H1 (cell line): ENCODE measurements around the gene CD28. TPM values are rescaled to one million over a fixed set of nuclear protein-coding genes. Genes with fewer than 3 reads are reported as not detected.

ENCODE experiments used
- CTCF ChIA-PET: fragments of 300-600 bp; sonication (Branson Sonifier 250); formaldehyde crosslinking; loops from one replicate; lab custom pipeline; 2021; ENCODE audit not compliant: partially characterized antibody; lab: Charles Lee
- POLR2A ChIA-PET: fragments of 300-600 bp; sonication (Branson Sonifier 250); formaldehyde crosslinking; loops from one replicate; lab custom pipeline; 2021; ENCODE audit warnings: inconsistent platforms; ENCODE audit not compliant: partially characterized antibody; lab: Charles Lee
- DNase-seq, 2 experiments: peaks; one replicate each; pipeline versions ENCODE4 v3.0.0 to v3.0.0-alpha.2; 2010 to 2022; ENCODE audit warnings: low spot score in 2 of 2, low read depth in 1 of 2, mixed read lengths in 1 of 2
- FAIRE-seq: peaks from 2 replicates; lab custom pipeline; 2011; peaks lifted over from hg19 to GRCh38; lab: Jason Lieb, UNC
- H2AFZ ChIP-seq: 2 replicates; pipeline ENCODE4 v1.8.1; 2012; ENCODE audit warnings: low read length, inconsistent platforms
- H2AK5ac ChIP-seq: 2 replicates; pipeline ENCODE4 v1.6.1; 2013; ENCODE audit warnings: low read depth, low read length
- H2BK120ac ChIP-seq: replicated peaks from 2 replicates; pipeline ENCODE3; 2013; ENCODE audit warnings: low read depth, low read length, inconsistent platforms
- H2BK12ac ChIP-seq: 2 replicates; pipeline ENCODE4 v1.6.1; 2013; ENCODE audit warnings: low read depth, low read length
- H2BK15ac ChIP-seq: 2 replicates; pipeline ENCODE4 v1.6.1; 2013; ENCODE audit warnings: low read length
- H2BK20ac ChIP-seq: 2 replicates; pipeline ENCODE4 v1.6.1; 2013; ENCODE audit warnings: low read length
- H2BK5ac ChIP-seq: 2 replicates; pipeline ENCODE4 v1.6.1; 2013; ENCODE audit warnings: low read depth, low read length
- H3K14ac ChIP-seq: 2 replicates; pipeline ENCODE4 v1.6.1; 2013; ENCODE audit warnings: inconsistent platforms; ENCODE audit not compliant: insufficient read length
- H3K18ac ChIP-seq: 2 replicates; pipeline ENCODE4 v1.6.1; 2013; ENCODE audit warnings: low read length; ENCODE audit errors: extremely low read depth
- H3K23ac ChIP-seq: 2 replicates; pipeline ENCODE4 v1.6.1; 2013; ENCODE audit warnings: inconsistent platforms; ENCODE audit not compliant: insufficient read length
- H3K23me2 ChIP-seq: 2 replicates; pipeline ENCODE4 v1.6.1; 2013; ENCODE audit warnings: low read depth, low read length
- H3K27ac ChIP-seq: 2 replicates; pipeline ENCODE4 v1.6.1; 2011; ENCODE audit warnings: low read depth, low read length, inconsistent platforms
- H3K27me3 ChIP-seq, 4 experiments: replicated peaks in 1 of 4; 1 replicate in 1 of 4; 2 replicates in 3 of 4; pipeline versions ENCODE4 v1.6.1 to v1.8.1; 2011 to 2013; ENCODE audit warnings: low read length in 3 of 4, mild to moderate bottlenecking in 3 of 4, inconsistent platforms in 2 of 4, mixed read lengths in 2 of 4, moderate library complexity in 1 of 4; ENCODE audit not compliant: control insufficient read depth in 3 of 4, insufficient read depth in 3 of 4; ENCODE audit errors: extremely low read depth in 1 of 4
- H3K36me3 ChIP-seq, 4 experiments: 2 replicates each; pipeline versions ENCODE4 v1.6.1 to v1.8.1; 2011 to 2013; ENCODE audit warnings: mild to moderate bottlenecking in 4 of 4, low read length in 3 of 4, moderate library complexity in 2 of 4, control low read depth in 1 of 4, inconsistent platforms in 1 of 4; ENCODE audit not compliant: insufficient read depth in 4 of 4, control insufficient read depth in 2 of 4
- H3K4ac ChIP-seq: replicated peaks from 2 replicates; pipeline ENCODE3; 2013; ENCODE audit warnings: low read length, low read depth, mixed read lengths, inconsistent platforms; ENCODE audit not compliant: insufficient read length
- H3K4me1 ChIP-seq, 4 experiments: replicated peaks in 1 of 4; 1 replicate in 1 of 4; 2 replicates in 3 of 4; pipeline versions ENCODE4 v1.6.1 to v1.8.1; 2011 to 2013; ENCODE audit warnings: low read length in 3 of 4, inconsistent platforms in 2 of 4, mixed read lengths in 1 of 4; ENCODE audit not compliant: insufficient read depth in 4 of 4, control insufficient read depth in 3 of 4
- H3K4me2 ChIP-seq, 2 experiments: 2 replicates each; pipeline versions ENCODE4 v1.6.1 to v1.8.1; 2011 to 2013; ENCODE audit warnings: low read depth in 2 of 2, low read length in 2 of 2, control low read depth in 1 of 2, inconsistent platforms in 1 of 2, mild to moderate bottlenecking in 1 of 2; ENCODE audit not compliant: insufficient read depth in 1 of 2
- H3K4me3 ChIP-seq, 4 experiments: fragments of 200-600, 300-600 bp in 1 of 4; sonication (generic), shearing (Covaris generic), sonication (Bioruptor Twin) in 1 of 4; 2 replicates each; pipeline versions ENCODE4 v1.5.1 to v1.8.1; 2011 to 2016; ENCODE audit warnings: low read length in 4 of 4, low read depth in 3 of 4, control low read depth in 2 of 4, inconsistent platforms in 2 of 4, mild to moderate bottlenecking in 2 of 4, mixed read lengths in 1 of 4, moderate library complexity in 1 of 4; ENCODE audit not compliant: insufficient read depth in 2 of 4; ENCODE audit errors: extremely low read depth in 1 of 4
- H3K56ac ChIP-seq: replicated peaks from 2 replicates; pipeline ENCODE3; 2013; ENCODE audit warnings: low read depth, mild to moderate bottlenecking, mixed read lengths, low read length, inconsistent platforms; ENCODE audit not compliant: insufficient read length
- H3K79me1 ChIP-seq: 2 replicates; pipeline ENCODE4 v1.6.1; 2013; ENCODE audit warnings: low read depth, low read length, control low read depth
- H3K79me2 ChIP-seq, 2 experiments: 2 replicates each; pipeline versions ENCODE4 v1.6.1 to v1.8.1; 2012 to 2013; ENCODE audit warnings: low read length in 2 of 2, mild to moderate bottlenecking in 2 of 2, inconsistent platforms in 1 of 2; ENCODE audit not compliant: insufficient read depth in 2 of 2, control insufficient read depth in 1 of 2
- H3K9ac ChIP-seq, 4 experiments: replicated peaks in 1 of 4; 1 replicate in 1 of 4; 2 replicates in 3 of 4; pipeline versions ENCODE4 v1.6.1 to v1.8.1; 2011 to 2013; ENCODE audit warnings: low read depth in 3 of 4, low read length in 3 of 4, control low read depth in 2 of 4, mild to moderate bottlenecking in 2 of 4, moderate library complexity in 2 of 4, inconsistent platforms in 1 of 4; ENCODE audit errors: extremely low read depth in 1 of 4
- H3K9me3 ChIP-seq, 2 experiments: 2 replicates each; pipeline versions ENCODE4 v1.6.1 to v1.8.1; 2012 to 2013; ENCODE audit warnings: mild to moderate bottlenecking in 2 of 2, moderate library complexity in 2 of 2, control low read depth in 1 of 2, inconsistent platforms in 1 of 2, low read depth in 1 of 2, low read length in 1 of 2, mixed read lengths in 1 of 2; ENCODE audit not compliant: insufficient read depth in 2 of 2
- H4K20me1 ChIP-seq, 2 experiments: replicated peaks in 1 of 2; 2 replicates each; pipeline versions ENCODE3 to v1.8.1; 2011 to 2013; ENCODE audit warnings: inconsistent platforms in 2 of 2, low read length in 2 of 2, mild to moderate bottlenecking in 1 of 2; ENCODE audit not compliant: insufficient read depth in 2 of 2, control insufficient read depth in 1 of 2
- H4K5ac ChIP-seq: 2 replicates; pipeline ENCODE4 v1.6.1; 2013; ENCODE audit warnings: low read length, low read depth, mixed read lengths, inconsistent platforms; ENCODE audit not compliant: insufficient read length
- H4K8ac ChIP-seq: 2 replicates; pipeline ENCODE4 v1.8.0; 2013; ENCODE audit warnings: mild to moderate bottlenecking, moderate library complexity, low read length, inconsistent platforms; ENCODE audit not compliant: insufficient read depth; ENCODE audit errors: extremely low read depth
- H4K91ac ChIP-seq: replicated peaks from 2 replicates; pipeline ENCODE3; 2013; ENCODE audit warnings: low read length, mixed read lengths, inconsistent platforms; ENCODE audit not compliant: insufficient read length
- FOSL1 ChIP-seq: IDR thresholded peaks from 2 replicates; pipeline ENCODE4 v1.6.1; 2011; ENCODE audit warnings: mild to moderate bottlenecking, low read depth, low read length, moderate library complexity; ENCODE audit not compliant: insufficient read depth
- RBBP5 ChIP-seq: IDR thresholded peaks from 2 replicates; pipeline ENCODE4 v1.7.1; 2012; ENCODE audit warnings: low read depth, mild to moderate bottlenecking, inconsistent platforms, low read length, moderate library complexity, borderline replicate concordance
- SUZ12 ChIP-seq: fragments of 200-600 bp; sonication (generic); IDR thresholded peaks from 2 replicates; pipeline ENCODE4 v1.6.1; 2012; ENCODE audit warnings: mild to moderate bottlenecking, inconsistent platforms, low read length, moderate library complexity, mixed read lengths
- TAF7 ChIP-seq: optimal IDR thresholded peaks from 2 replicates; pipeline ENCODE3; 2011; ENCODE audit warnings: low read depth, mild to moderate bottlenecking, inconsistent platforms, low read length, moderate library complexity, borderline replicate concordance
- WGBS, 2 experiments: shearing (Covaris generic) in 1 of 2; methylation state at CpG; one replicate each; pipeline versions ENCODE4 v1.1.6 to v1.1.7; 2013 to 2015; ENCODE audit warnings: low lambda C conversion rate in 2 of 2, mixed read lengths in 2 of 2, inconsistent platforms in 1 of 2, low coverage in 1 of 2, missing lambda C conversion rate in 1 of 2; ENCODE audit not compliant: insufficient replicate concordance in 2 of 2, insufficient coverage in 1 of 2, insufficient read length in 1 of 2; ENCODE audit errors: extremely low coverage in 1 of 2, missing lambda C conversion rate in 1 of 2; 5-methylcytosine and 5-hydroxymethylcytosine counted together
- polyA plus RNA-seq, 7 experiments: library from polyadenylated mRNA; depleted of rRNA in 3 of 7; stranded (reverse) in 5 of 7; unstranded in 2 of 7; fragments of >200 nt in 5 of 7; fragments of 200-250 nt in 2 of 7; gene quantifications; 1 replicate in 5 of 7; 2 replicates in 1 of 7; 4 replicates in 1 of 7; pipeline versions ENCODE4 v1.2.1 to v1.2.3, GENCODE V29; 2011 to 2013; ENCODE audit warnings: missing spikeins in 2 of 7, mixed read lengths in 2 of 7
- total RNA-seq: library from RNA; stranded (reverse); fragmentation: NEBNext Ultra II Directional; extraction: Animal tissue kit (Norgen Biotek cat#: 25700); gene quantifications from 2 replicates; pipeline ENCODE4 v1.2.1, GENCODE V29; 2021

The CD28 gene
- total and polyA plus RNA-seq, 2 of the 8 experiments (the other 6 are each of a cell fraction or from before 2014, with no cell fraction given): not detected

DNA sequence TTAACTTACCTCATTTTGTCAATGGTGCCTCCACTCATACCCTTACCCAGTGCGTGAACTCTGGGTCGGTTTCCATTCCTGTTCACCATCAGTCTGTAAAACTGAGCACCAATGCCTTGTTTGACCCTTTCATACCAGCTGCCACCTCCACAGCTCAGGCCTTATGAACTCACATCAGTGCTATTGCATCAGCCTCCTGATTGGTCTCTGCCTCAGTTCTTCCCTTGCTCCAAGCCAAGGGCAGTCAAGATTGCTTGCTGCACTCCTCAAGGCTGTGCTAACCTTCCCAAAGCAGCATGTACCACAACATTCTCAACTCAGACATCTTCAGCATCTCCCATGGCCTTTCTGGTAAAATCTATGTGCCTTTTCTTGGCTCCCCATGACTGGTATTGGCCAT lies 9.3 kb downstream of the CD28 start:
- TF ChIP-seq RBBP5 (no peak), TAF7 (no peak), SUZ12 (no peak), FOSL1 (no peak)
- Histone ChIP-seq H3K56ac (no peak overlapping the region), H3K23ac (no peak overlapping the region), H2AFZ (no peak overlapping the region), H3K9me3 (no peaks in the 10 kb centered on the region), H3K4ac (no peak overlapping the region), H2BK15ac (no peak overlapping the region), H3K27me3 (no peaks in the 10 kb centered on the region), H2AK5ac (no peak overlapping the region), H3K79me1 (no peaks in the 10 kb centered on the region), H3K9ac (no peak overlapping the region), H3K4me3 (no peak overlapping the region), H3K36me3 (no peaks in the 10 kb centered on the region), H3K23me2 (no peaks in the 10 kb centered on the region; the same call in 1 of the 2 replicates), H2BK5ac (no peak overlapping the region), H3K4me2 (no peak overlapping the region), H3K27ac (no peak overlapping the region), H4K8ac (no peak overlapping the region), H4K91ac (no peak overlapping the region), H4K20me1 (no peaks in the 10 kb centered on the region), H3K79me2 (no peaks in the 10 kb centered on the region), H3K14ac (no peak overlapping the region), H2BK120ac (no peak overlapping the region), H3K4me1 (peaks cover 0 to 4% (median 4%) of the 10 kb centered on the region in 4 experiments; a peak in 3 of 7 replicates), H2BK12ac (no peak overlapping the region), H3K18ac (no peak overlapping the region), H4K5ac (no peak overlapping the region), H2BK20ac (no peak overlapping the region)
- POLR2A ChIA-PET: no interaction called here
- CTCF ChIA-PET: no interaction called here
- DNase-seq (no peak), FAIRE-seq (no peak)
- WGBS, 2 experiments: 97% methylated on average over 2 of the region's 2 CpGs; no CpG with 5 or more reads in 1 of the 2 experiments
